H9 (cell line): ENCODE measurements around the gene BMP7. TPM values are rescaled to one million over a fixed set of nuclear protein-coding genes. Genes with fewer than 3 reads are reported as not detected.

Experiments used
- DNase-seq: peaks from one replicate; pipeline ENCODE4 v3.0.0-alpha.2; 2017
- H2AFZ ChIP-seq: one replicate; pipeline ENCODE4 v1.6.1; 2013; ENCODE audit warnings: mild to moderate bottlenecking, low read length, control low read depth, moderate library complexity
- H2AK5ac ChIP-seq: 2 replicates; pipeline ENCODE4 v1.6.1; 2013; ENCODE audit warnings: low read length, control low read depth, mixed read lengths; ENCODE audit not compliant: insufficient read length
- H2BK120ac ChIP-seq: one replicate; pipeline ENCODE4 v1.6.1; 2013; ENCODE audit warnings: low read depth, mild to moderate bottlenecking, low read length, control low read depth, inconsistent platforms; ENCODE audit not compliant: poor library complexity, severe bottlenecking
- H2BK12ac ChIP-seq: 2 replicates; pipeline ENCODE4 v1.6.1; 2013; ENCODE audit warnings: low read length, control low read depth, mixed read lengths, low read depth; ENCODE audit not compliant: insufficient read length
- H2BK15ac ChIP-seq: 2 replicates; pipeline ENCODE4 v1.6.1; 2013; ENCODE audit warnings: low read depth, low read length, control low read depth
- H2BK20ac ChIP-seq: one replicate; pipeline ENCODE4 v1.6.1; 2013; ENCODE audit warnings: low read depth, mild to moderate bottlenecking, low read length, control low read depth, inconsistent platforms; ENCODE audit not compliant: poor library complexity, severe bottlenecking
- H2BK5ac ChIP-seq: 2 replicates; pipeline ENCODE4 v1.6.1; 2013; ENCODE audit warnings: low read length, control low read depth, mixed read lengths; ENCODE audit not compliant: insufficient read length
- H3K14ac ChIP-seq: 2 replicates; pipeline ENCODE4 v1.6.1; 2013; ENCODE audit warnings: low read length, control low read depth; ENCODE audit not compliant: insufficient read depth
- H3K18ac ChIP-seq: 2 replicates; pipeline ENCODE4 v1.6.1; 2013; ENCODE audit warnings: low read depth, mild to moderate bottlenecking, mixed read lengths, low read length, control low read depth; ENCODE audit not compliant: insufficient read length
- H3K23ac ChIP-seq: 2 replicates; pipeline ENCODE4 v1.6.1; 2013; ENCODE audit warnings: low read length, control low read depth, mixed read lengths, low read depth; ENCODE audit not compliant: insufficient read length
- H3K23me2 ChIP-seq: 2 replicates; pipeline ENCODE4 v1.6.1; 2013; ENCODE audit warnings: low read depth, mild to moderate bottlenecking, mixed read lengths, low read length, control low read depth; ENCODE audit not compliant: insufficient read length, poor library complexity, severe bottlenecking
- H3K27ac ChIP-seq: 2 replicates; pipeline ENCODE4 v1.5.1; 2013; ENCODE audit warnings: low read length, control low read depth, mixed read lengths, low read depth; ENCODE audit not compliant: insufficient read length
- H3K27me3 ChIP-seq: 2 replicates; pipeline ENCODE4 v1.6.1; 2013; ENCODE audit warnings: low read length, control low read depth, inconsistent platforms; ENCODE audit not compliant: insufficient read depth
- H3K4ac ChIP-seq: 2 replicates; pipeline ENCODE4 v1.6.1; 2013; ENCODE audit warnings: low read depth, mild to moderate bottlenecking, control low read depth, inconsistent platforms, low read length, moderate library complexity
- H3K4me1 ChIP-seq: 2 replicates; pipeline ENCODE4 v1.6.1; 2013; ENCODE audit warnings: low read length, control low read depth, inconsistent platforms; ENCODE audit not compliant: insufficient read depth
- H3K4me2 ChIP-seq: 2 replicates; pipeline ENCODE4 v1.6.1; 2013; ENCODE audit warnings: low read length, control low read depth, mixed read lengths; ENCODE audit not compliant: insufficient read length, insufficient read depth
- H3K56ac ChIP-seq: 2 replicates; pipeline ENCODE4 v1.6.1; 2013; ENCODE audit warnings: low read depth, mild to moderate bottlenecking, mixed read lengths, low read length, control low read depth; ENCODE audit not compliant: insufficient read length
- H3K79me1 ChIP-seq: 2 replicates; pipeline ENCODE4 v1.6.1; 2013; ENCODE audit warnings: low read depth, mild to moderate bottlenecking, moderate library complexity, low read length, control low read depth, inconsistent platforms; ENCODE audit not compliant: insufficient read depth, poor library complexity, severe bottlenecking
- H3K79me2 ChIP-seq: 2 replicates; pipeline ENCODE4 v1.6.1; 2013; ENCODE audit warnings: low read length, control low read depth, inconsistent platforms; ENCODE audit not compliant: insufficient read depth
- H3K9ac ChIP-seq: 2 replicates; pipeline ENCODE4 v1.6.1; 2013; ENCODE audit warnings: low read length, control low read depth, mixed read lengths; ENCODE audit not compliant: insufficient read length; ENCODE audit errors: extremely low read depth
- H3K9me3 ChIP-seq: one replicate; pipeline ENCODE4 v1.6.1; 2013; ENCODE audit warnings: low read depth, low read length, inconsistent platforms; ENCODE audit not compliant: control insufficient read depth
- H3T11ph ChIP-seq: one replicate; pipeline ENCODE4 v1.6.1; 2013; ENCODE audit warnings: mild to moderate bottlenecking, low read length, control low read depth, inconsistent platforms
- H4K20me1 ChIP-seq: one replicate; pipeline ENCODE4 v1.6.1; 2013; ENCODE audit not compliant: control insufficient read depth, insufficient read length, insufficient read depth
- H4K5ac ChIP-seq: 2 replicates; pipeline ENCODE4 v1.6.1; 2013; ENCODE audit warnings: low read depth, mild to moderate bottlenecking, mixed read lengths, low read length, control low read depth; ENCODE audit not compliant: insufficient read length
- H4K8ac ChIP-seq: replicated peaks from 2 replicates; pipeline ENCODE4 v1.6.1; 2013; ENCODE audit warnings: low read length, control low read depth, mixed read lengths, low read depth; ENCODE audit not compliant: insufficient read length
- H4K91ac ChIP-seq: 2 replicates; pipeline ENCODE4 v1.6.1; 2013; ENCODE audit warnings: low read depth, mild to moderate bottlenecking, moderate library complexity, mixed read lengths, low read length, control low read depth; ENCODE audit not compliant: insufficient read length
- H3K27ac Mint-ChIP-seq, 3 experiments: 2 replicates in 2 of 3; 3 replicates in 1 of 3; pipeline ENCODE4 v1.8.0; 2020 to 2021; ENCODE audit warnings: mixed read lengths in 3 of 3, mild to moderate bottlenecking in 1 of 3, moderate library complexity in 1 of 3
- H3K27me3 Mint-ChIP-seq: 2 replicates; pipeline ENCODE4 v1.8.0; 2021; ENCODE audit warnings: low read depth, mild to moderate bottlenecking, moderate library complexity, mixed read lengths
- H3K36me3 Mint-ChIP-seq, 3 experiments: 2 replicates in 2 of 3; 3 replicates in 1 of 3; pipeline ENCODE4 v1.8.0; 2020 to 2021; ENCODE audit warnings: low read depth in 3 of 3, mixed read lengths in 3 of 3; ENCODE audit not compliant: insufficient read depth in 1 of 3
- H3K4me1 Mint-ChIP-seq, 2 experiments: 2 replicates each; pipeline ENCODE4 v1.8.0; 2020; ENCODE audit warnings: mixed read lengths in 2 of 2
- H3K4me3 Mint-ChIP-seq, 2 experiments: 2 replicates in 1 of 2; 3 replicates in 1 of 2; pipeline ENCODE4 v1.8.0; 2020 to 2021; ENCODE audit warnings: mild to moderate bottlenecking in 2 of 2, mixed read lengths in 2 of 2, moderate library complexity in 1 of 2
- H3K9me3 Mint-ChIP-seq, 2 experiments: 2 replicates in 1 of 2; 3 replicates in 1 of 2; pipeline ENCODE4 v1.8.0; 2020; ENCODE audit warnings: mild to moderate bottlenecking in 2 of 2, mixed read lengths in 2 of 2, moderate library complexity in 1 of 2
- CTCF ChIP-seq: fragments of 200-600 bp; sonication (generic); conservative IDR thresholded peaks from 3 replicates; pipeline ENCODE4 v1.8.0; 2021; ENCODE audit warnings: antibody characterized with exemption, mild to moderate bottlenecking
- WGBS: extraction: QIAGEN DNeasy Blood & Tissue Kit; methylation state at CpG from one replicate; pipeline ENCODE4 v1.1.7; 2013; ENCODE audit warnings: missing lambda C conversion rate, low lambda C conversion rate, mixed read lengths; ENCODE audit not compliant: insufficient read length; ENCODE audit errors: extremely low coverage; 5-methylcytosine and 5-hydroxymethylcytosine counted together
- total RNA-seq: library from RNA; stranded (reverse); gene quantifications from 2 replicates; pipeline ENCODE4 v1.2.1, GENCODE V29; 2021

Gene BMP7
- total RNA-seq, 1 experiment from 2014 or later = 17.7 TPM

- Histone ChIP-seq H3K4me1 (0 out of 2 replicates have a peak, but pooled peaks cover 2% of the 10 kb centered on the region), H3K9ac (no peak overlapping the region), H4K20me1 (no peaks in the 10 kb centered on the region), H4K5ac (no peak overlapping the region), H3K9me3 (no peaks in the 10 kb centered on the region), H3K23me2 (no peaks in the 10 kb centered on the region), H4K91ac (no peak overlapping the region), H4K8ac (no peak overlapping the region), H2BK15ac (no peak overlapping the region), H2BK12ac (no peak overlapping the region), H3K56ac (no peak overlapping the region), H3K27me3 (no peaks in the 10 kb centered on the region), H3K79me2 (no peaks in the 10 kb centered on the region), H3K4me2 (no peak overlapping the region), H2AFZ (no peak overlapping the region), H3T11ph (no peak overlapping the region), H2BK5ac (no peak overlapping the region), H3K14ac (no peak overlapping the region), H2BK120ac (no peak overlapping the region), H3K4ac (no peak overlapping the region), H3K23ac (no peak overlapping the region), H2BK20ac (no peak overlapping the region), H3K18ac (no peak overlapping the region), H3K79me1 (no peaks in the 10 kb centered on the region), H3K27ac (no peak overlapping the region), H2AK5ac (no peak overlapping the region)
- peaks cover 37 to 41% of the 10 kb centered on the region in 2 experiments for H3K4me1 Mint-ChIP-seq
- no peak overlapping the region for H3K4me3 Mint-ChIP-seq
- no CpG with 5 or more reads among the region's 5 CpGs for WGBS
- H3K9me3 Mint-ChIP-seq = no peaks in the 10 kb centered on the region
- peaks cover 0 to 9% (median 0%) of the 10 kb centered on the region in 3 experiments; a peak in 1 of 7 replicates for H3K36me3 Mint-ChIP-seq
- no peak for TF ChIP-seq CTCF
- no peak for DNase-seq
- H3K27ac Mint-ChIP-seq = no peak overlapping the region
- H3K27me3 Mint-ChIP-seq = no peaks in the 10 kb centered on the region; the same call in none of the 2 replicates
Measured at GRCh38 chr20:57197352-57198131, 68.9 kb downstream of the BMP7 start.
